H1 (cell line): ENCODE data around the gene FRMD4B. TPM values are rescaled to one million over a fixed set of nuclear protein-coding genes. Genes with fewer than 3 reads are reported as not detected.

ENCODE experiments used
- CTBP2 ChIP-seq: IDR thresholded peaks from 2 replicates; pipeline ENCODE4 v1.7.0; 2011; ENCODE audit warnings: borderline replicate concordance, mild to moderate bottlenecking, moderate library complexity, mixed read lengths, low read length; ENCODE audit not compliant: insufficient read depth, insufficient read length
- JUN ChIP-seq: IDR thresholded peaks from 2 replicates; pipeline ENCODE4 v1.6.1; 2011; ENCODE audit warnings: low read depth, mild to moderate bottlenecking, improper control_type of control experiment, low read length
- SIRT6 ChIP-seq: IDR thresholded peaks from one replicate; pipeline ENCODE4 v1.7.1; 2012; ENCODE audit warnings: low read length, inconsistent platforms
- polyA plus RNA-seq, 7 experiments: library from polyadenylated mRNA; depleted of rRNA in 3 of 7; stranded (reverse) in 5 of 7; unstranded in 2 of 7; fragments of >200 nt in 5 of 7; fragments of 200-250 nt in 2 of 7; gene quantifications; 1 replicate in 5 of 7; 2 replicates in 1 of 7; 4 replicates in 1 of 7; pipeline versions ENCODE4 v1.2.1 to v1.2.3, GENCODE V29; 2011 to 2013; ENCODE audit warnings: missing spikeins in 2 of 7, mixed read lengths in 2 of 7
- total RNA-seq: library from RNA; stranded (reverse); fragmentation: NEBNext Ultra II Directional; extraction: Animal tissue kit (Norgen Biotek cat#: 25700); gene quantifications from 2 replicates; pipeline ENCODE4 v1.2.1, GENCODE V29; 2021
- TF ChIP-seq, protein P1 (sequence below): fragments of 300-600 bp; sonication (generic); IDR thresholded peaks from 2 replicates; pipeline ENCODE4 v1.7.1; 2012; ENCODE audit warnings: low read length, moderate library complexity, mild to moderate bottlenecking, inconsistent platforms; ENCODE audit not compliant: insufficient replicate concordance

Gene FRMD4B
- total and polyA plus RNA-seq, 2 of the 8 experiments (the other 6 are each of a cell fraction or from before 2014, with no cell fraction given): 2.7 to 7.2 TPM

DNA sequence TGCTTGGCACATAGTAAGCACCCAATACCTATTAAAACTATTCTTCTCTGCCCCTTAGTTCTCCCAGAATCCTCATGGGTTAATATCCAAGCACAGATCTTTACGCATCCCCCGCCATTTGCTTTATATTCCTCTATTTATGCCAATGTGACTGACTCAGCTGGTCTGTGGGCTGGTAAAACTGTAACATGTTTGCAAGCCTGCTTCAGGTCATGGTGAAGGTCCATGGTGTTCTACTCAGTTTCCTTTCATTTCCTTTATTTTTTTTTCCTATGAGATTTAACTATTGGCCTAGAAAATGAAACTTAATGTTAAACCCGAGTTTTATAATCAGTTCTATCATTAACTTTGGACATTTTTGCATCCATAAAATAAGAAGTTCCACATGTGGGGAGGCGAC lies 47.0 kb downstream of the FRMD4B start (continued):
- TF ChIP-seq, protein P1, sequence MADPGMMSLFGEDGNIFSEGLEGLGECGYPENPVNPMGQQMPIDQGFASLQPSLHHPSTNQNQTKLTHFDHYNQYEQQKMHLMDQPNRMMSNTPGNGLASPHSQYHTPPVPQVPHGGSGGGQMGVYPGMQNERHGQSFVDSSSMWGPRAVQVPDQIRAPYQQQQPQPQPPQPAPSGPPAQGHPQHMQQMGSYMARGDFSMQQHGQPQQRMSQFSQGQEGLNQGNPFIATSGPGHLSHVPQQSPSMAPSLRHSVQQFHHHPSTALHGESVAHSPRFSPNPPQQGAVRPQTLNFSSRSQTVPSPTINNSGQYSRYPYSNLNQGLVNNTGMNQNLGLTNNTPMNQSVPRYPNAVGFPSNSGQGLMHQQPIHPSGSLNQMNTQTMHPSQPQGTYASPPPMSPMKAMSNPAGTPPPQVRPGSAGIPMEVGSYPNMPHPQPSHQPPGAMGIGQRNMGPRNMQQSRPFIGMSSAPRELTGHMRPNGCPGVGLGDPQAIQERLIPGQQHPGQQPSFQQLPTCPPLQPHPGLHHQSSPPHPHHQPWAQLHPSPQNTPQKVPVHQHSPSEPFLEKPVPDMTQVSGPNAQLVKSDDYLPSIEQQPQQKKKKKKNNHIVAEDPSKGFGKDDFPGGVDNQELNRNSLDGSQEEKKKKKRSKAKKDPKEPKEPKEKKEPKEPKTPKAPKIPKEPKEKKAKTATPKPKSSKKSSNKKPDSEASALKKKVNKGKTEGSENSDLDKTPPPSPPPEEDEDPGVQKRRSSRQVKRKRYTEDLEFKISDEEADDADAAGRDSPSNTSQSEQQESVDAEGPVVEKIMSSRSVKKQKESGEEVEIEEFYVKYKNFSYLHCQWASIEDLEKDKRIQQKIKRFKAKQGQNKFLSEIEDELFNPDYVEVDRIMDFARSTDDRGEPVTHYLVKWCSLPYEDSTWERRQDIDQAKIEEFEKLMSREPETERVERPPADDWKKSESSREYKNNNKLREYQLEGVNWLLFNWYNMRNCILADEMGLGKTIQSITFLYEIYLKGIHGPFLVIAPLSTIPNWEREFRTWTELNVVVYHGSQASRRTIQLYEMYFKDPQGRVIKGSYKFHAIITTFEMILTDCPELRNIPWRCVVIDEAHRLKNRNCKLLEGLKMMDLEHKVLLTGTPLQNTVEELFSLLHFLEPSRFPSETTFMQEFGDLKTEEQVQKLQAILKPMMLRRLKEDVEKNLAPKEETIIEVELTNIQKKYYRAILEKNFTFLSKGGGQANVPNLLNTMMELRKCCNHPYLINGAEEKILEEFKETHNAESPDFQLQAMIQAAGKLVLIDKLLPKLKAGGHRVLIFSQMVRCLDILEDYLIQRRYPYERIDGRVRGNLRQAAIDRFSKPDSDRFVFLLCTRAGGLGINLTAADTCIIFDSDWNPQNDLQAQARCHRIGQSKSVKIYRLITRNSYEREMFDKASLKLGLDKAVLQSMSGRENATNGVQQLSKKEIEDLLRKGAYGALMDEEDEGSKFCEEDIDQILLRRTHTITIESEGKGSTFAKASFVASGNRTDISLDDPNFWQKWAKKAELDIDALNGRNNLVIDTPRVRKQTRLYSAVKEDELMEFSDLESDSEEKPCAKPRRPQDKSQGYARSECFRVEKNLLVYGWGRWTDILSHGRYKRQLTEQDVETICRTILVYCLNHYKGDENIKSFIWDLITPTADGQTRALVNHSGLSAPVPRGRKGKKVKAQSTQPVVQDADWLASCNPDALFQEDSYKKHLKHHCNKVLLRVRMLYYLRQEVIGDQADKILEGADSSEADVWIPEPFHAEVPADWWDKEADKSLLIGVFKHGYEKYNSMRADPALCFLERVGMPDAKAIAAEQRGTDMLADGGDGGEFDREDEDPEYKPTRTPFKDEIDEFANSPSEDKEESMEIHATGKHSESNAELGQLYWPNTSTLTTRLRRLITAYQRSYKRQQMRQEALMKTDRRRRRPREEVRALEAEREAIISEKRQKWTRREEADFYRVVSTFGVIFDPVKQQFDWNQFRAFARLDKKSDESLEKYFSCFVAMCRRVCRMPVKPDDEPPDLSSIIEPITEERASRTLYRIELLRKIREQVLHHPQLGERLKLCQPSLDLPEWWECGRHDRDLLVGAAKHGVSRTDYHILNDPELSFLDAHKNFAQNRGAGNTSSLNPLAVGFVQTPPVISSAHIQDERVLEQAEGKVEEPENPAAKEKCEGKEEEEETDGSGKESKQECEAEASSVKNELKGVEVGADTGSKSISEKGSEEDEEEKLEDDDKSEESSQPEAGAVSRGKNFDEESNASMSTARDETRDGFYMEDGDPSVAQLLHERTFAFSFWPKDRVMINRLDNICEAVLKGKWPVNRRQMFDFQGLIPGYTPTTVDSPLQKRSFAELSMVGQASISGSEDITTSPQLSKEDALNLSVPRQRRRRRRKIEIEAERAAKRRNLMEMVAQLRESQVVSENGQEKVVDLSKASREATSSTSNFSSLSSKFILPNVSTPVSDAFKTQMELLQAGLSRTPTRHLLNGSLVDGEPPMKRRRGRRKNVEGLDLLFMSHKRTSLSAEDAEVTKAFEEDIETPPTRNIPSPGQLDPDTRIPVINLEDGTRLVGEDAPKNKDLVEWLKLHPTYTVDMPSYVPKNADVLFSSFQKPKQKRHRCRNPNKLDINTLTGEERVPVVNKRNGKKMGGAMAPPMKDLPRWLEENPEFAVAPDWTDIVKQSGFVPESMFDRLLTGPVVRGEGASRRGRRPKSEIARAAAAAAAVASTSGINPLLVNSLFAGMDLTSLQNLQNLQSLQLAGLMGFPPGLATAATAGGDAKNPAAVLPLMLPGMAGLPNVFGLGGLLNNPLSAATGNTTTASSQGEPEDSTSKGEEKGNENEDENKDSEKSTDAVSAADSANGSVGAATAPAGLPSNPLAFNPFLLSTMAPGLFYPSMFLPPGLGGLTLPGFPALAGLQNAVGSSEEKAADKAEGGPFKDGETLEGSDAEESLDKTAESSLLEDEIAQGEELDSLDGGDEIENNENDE: no peak
- TF ChIP-seq SIRT6: no peak
- no peak for TF ChIP-seq JUN
- TF ChIP-seq CTBP2: no peak
